ENCODE measurements around the gene SPAM1.
"Not testable (repeated sequence)": the region's sequence is repeated elsewhere in the genome, so short reads cannot be mapped to it uniquely, and the experiment has no call there.

Gene SPAM1

GRCh38 chr7:123948136-123948535, 23.1 kb downstream of the SPAM1 start:
- DNase-seq (ENCODE audit: low read depth in 2 of 2): no peak

DNA sequence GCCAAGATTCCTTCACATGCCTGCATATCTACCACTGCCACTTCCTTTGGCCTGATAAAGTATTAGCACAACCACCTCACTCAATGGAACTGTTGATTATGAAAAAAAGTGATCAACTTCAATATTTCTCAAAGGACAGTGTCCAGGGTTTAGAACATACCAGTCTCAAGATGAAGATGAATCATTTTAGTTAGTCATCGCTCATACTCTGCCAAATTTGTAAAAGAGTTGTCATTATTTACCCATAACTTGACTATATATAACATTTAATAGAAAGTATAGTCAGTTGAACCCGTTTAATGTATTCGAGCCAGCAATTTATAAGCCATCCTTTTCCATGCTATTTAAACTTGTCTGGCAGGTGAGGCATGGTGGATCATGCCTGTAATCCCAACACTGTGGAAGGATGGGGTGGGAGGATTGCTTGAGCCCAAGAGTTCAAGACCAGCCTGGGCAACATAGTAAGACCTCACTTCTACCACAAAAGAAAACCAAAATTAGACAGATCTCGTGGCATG, 33.2 kb downstream of the SPAM1 start:
- DNase-seq (ENCODE audit: low read depth in 2 of 2): no peak

GRCh38 chr7:123961771-123962170, 36.7 kb downstream of the SPAM1 start:
- no peak for DNase-seq (ENCODE audit: low read depth in 2 of 2)

GRCh38 chr7:123966936-123967335, 41.9 kb downstream of the SPAM1 start:
- no peak for DNase-seq (ENCODE audit: low read depth in 2 of 2)

GRCh38 chr7:123972045-123972444, 47.0 kb downstream of the SPAM1 start:
- no peak for DNase-seq (ENCODE audit: low read depth in 2 of 2)

DNA sequence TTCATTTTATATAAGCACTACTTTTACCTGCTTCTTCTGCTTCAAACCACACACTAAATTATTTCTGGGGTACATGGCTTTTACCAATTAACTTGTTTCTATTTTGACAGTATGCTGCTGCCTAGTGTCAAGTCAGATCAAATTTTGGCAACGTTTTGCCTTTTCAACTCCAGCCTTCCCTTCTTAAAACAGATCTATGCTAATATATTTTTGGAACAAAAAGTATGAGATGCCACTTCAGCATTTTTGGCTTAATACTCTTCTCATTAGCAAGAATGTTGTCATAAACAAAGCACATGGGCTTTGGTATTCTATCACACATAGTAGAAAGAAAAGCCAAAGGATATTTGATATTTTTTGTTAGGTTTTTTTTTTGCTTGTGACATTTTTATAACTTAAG, 47.8 kb downstream of the SPAM1 start:
- no peak for DNase-seq (ENCODE audit: low read depth in 2 of 2)

GRCh38 chr7:123974326-123974908, 49.4 kb downstream of the SPAM1 start:
- DNase-seq (ENCODE audit: low read depth in 2 of 2): no peak

DNA sequence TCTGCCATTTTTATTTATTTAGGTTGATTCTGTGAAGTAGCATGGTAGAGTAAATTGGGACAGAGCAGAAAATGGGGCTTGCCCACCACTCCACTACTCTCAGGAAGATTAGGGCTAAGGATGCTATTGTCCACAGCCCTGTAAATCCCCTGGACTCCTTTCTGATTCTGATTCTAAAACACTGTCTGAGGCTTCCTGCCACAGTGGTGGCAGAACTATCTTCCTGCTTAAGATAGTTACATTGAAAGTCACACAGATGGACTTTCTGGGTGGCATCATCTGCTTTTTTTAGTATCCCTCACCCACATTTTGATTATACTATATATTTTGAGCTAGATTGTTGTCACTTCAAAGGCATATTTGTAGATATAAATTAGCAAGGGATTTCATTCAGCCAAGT, 50.0 kb downstream of the SPAM1 start:
- no peak for DNase-seq (ENCODE audit: low read depth in 2 of 2)

- DNase-seq (ENCODE audit: low read depth in 2 of 2): no peak
Observed at GRCh38 chr7:123977081-123977480, 52.0 kb downstream of the SPAM1 start.

DNA sequence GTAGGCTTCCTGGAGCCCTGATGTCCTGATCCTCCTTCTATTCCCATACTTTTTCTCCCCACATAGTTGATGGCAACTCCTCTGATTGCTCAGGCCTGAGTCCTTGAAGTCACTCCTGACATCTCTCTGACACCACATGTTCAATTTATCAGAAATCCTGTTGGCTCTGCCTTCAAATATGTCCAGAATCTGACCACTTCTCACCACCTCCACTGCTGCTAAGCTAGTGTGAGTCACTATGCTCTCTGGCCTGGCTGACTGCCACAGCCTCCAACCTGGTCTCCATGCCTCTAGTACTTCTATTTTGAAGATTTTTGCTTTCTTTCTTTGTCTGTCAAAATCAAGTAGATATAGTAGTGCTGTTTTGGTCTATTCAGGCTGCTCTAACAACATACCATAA, 54.8 kb downstream of the SPAM1 start:
- no peak for DNase-seq (ENCODE audit: low read depth in 2 of 2)

- no peak for DNase-seq (ENCODE audit: low read depth in 2 of 2)
Observed at GRCh38 chr7:123987445-123987844, 62.4 kb downstream of the SPAM1 start.

DNA sequence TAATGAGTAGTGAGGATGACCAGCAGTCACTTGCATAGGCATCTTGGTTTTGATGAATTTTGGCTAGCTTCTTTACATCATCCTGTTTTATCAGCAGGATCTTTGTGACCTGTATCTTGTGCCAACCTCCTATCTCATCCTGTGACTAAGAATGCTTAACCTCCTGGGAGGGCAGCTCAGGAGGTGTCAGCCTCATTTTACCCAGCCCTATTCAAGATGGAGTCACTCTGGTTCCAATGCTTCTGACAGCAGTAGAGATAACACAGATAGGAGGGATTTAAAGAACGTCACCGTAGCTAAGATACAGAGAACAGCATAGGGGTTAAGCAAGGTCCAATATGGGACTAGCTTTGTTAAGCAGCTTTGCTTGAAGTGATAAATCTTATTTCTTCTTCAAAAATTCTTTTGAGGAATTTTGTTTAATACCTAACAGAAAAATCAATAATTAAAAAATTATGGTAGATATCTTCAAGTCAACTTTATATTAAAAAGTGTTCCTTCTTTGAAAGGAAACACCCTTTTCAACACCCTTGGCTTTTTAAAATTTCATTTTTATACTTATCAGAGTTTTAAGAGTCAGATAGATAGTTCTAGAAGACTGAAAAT, 68.0 kb downstream of the SPAM1 start:
- no peak for DNase-seq (ENCODE audit: low read depth in 2 of 2)

DNA sequence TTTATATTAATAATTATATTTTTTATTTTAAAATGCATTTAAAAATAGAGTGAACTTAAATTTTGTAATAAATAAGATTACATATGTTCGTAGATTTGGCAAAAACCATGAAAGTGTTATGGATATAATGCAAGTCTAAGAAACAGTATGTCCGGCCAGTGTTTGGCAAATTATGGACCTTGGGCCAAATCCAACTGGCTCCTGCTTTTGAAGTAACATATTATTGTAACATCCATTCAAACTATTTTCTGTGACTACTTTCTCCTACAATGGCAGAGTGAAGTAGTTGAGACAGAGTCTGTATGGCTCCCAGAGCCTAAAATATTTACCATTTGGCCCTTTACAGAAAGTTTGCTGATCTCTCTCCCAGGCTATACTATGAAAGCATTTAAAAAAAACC, 69.0 kb downstream of the SPAM1 start:
- no peak for DNase-seq (ENCODE audit: low read depth in 2 of 2)

GRCh38 chr7:123994449-123994848, 69.4 kb downstream of the SPAM1 start:
- DNase-seq (ENCODE audit: low read depth in 2 of 2): no peak

- no peak for DNase-seq (ENCODE audit: low read depth in 2 of 2)
Observed at GRCh38 chr7:123995617-123996326, 70.7 kb downstream of the SPAM1 start.

DNA sequence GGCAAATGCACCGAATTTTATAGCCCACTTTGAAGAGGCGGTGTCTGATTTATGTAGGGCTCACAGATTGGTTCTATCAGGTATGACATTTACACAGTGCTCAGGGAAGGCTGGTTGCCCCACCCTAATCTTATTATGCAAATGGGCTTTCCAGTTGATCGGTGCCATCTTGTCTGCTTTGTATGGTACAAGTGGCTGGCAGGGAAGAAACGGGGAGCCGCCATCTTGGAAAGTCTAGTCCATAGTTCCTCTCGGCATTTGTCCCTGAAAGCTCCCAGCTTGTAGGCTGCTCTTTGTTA, 71.2 kb downstream of the SPAM1 start:
- DNase-seq (ENCODE audit: low read depth in 2 of 2): no peak

- no peak for DNase-seq (ENCODE audit: low read depth in 2 of 2)
Observed at GRCh38 chr7:123998921-123999320, 73.9 kb downstream of the SPAM1 start.

GRCh38 chr7:123999703-124000102, 74.7 kb downstream of the SPAM1 start:
- no peak for DNase-seq (ENCODE audit: low read depth in 2 of 2)

DNA sequence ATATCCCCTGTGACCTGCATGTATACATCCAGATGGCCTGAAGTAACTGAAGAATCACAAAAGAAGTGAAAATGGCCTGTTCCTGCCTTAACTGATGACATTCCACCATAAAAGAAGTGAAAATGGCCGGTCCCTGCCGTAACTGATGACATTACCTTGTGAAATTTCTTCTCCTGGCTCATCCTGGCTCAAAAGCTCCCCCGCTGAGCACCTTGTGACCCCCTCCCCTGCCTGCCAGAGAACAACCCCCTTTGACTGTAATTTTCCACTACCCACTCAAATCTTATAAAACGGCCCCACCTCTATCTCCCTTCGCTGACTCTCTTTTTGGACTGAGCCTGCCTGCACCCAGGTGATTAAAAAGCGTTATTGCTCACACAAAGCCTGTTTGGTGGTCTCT, 83.3 kb downstream of the SPAM1 start:
- not testable (repeated sequence) for DNase-seq (ENCODE audit: low read depth in 2 of 2)

GRCh38 chr7:124009321-124009720, 84.3 kb downstream of the SPAM1 start:
- no peak for DNase-seq (ENCODE audit: low read depth in 2 of 2)
